Activated naive CD4-positive, alpha-beta T cell treated with anti-CD3 and anti-CD28 coated beads for 36 hours (primary cell): Measurements from ENCODE around the gene ICAM2. TPM values are rescaled to one million over a fixed set of nuclear protein-coding genes. Genes with fewer than 3 reads are reported as not detected.
A peak's percentile ranks its signal among the peaks of the same experiment; 100 is the strongest.

ENCODE experiments used
- CTCF ChIA-PET: fragments of 350-600 bp; sonication (Branson Sonifier 250); formaldehyde crosslinking; loops from one replicate; lab custom pipeline; 2021; ENCODE audit warnings: antibody characterized with exemption; lab: Charles Lee
- DNase-seq: peaks from one replicate; pipeline ENCODE4 v3.0.0-alpha.2; 2020
- H3K27ac Mint-ChIP-seq: one replicate; pipeline ENCODE4 v1.8.0; 2021; ENCODE audit warnings: mild to moderate bottlenecking, mixed read lengths
- H3K27me3 Mint-ChIP-seq: one replicate; pipeline ENCODE4 v1.8.0; 2021; ENCODE audit warnings: low read depth, mixed read lengths
- H3K36me3 Mint-ChIP-seq: one replicate; pipeline ENCODE4 v1.8.0; 2021; ENCODE audit warnings: low read depth, mixed read lengths
- H3K4me1 Mint-ChIP-seq: one replicate; pipeline ENCODE4 v1.8.0; 2021; ENCODE audit warnings: low read depth, mixed read lengths
- H3K4me3 Mint-ChIP-seq: one replicate; pipeline ENCODE4 v1.8.0; 2021; ENCODE audit warnings: mild to moderate bottlenecking, moderate library complexity, mixed read lengths
- H3K9me3 Mint-ChIP-seq: one replicate; pipeline ENCODE4 v1.8.0; 2021; ENCODE audit warnings: mixed read lengths
- intact Hi-C: fragments of 100-400 bp; cut with micrococcal nuclease; formaldehyde crosslinking; loops from one replicate; pipeline ENCODE4 v1.15.1; 2023
- total RNA-seq, 2 experiments: library from RNA; stranded (reverse); gene quantifications; one replicate each; pipeline ENCODE4 v1.2.3, GENCODE V29; 2021

ICAM2 gene
- total RNA-seq, 2 experiments from 2014 or later: 41.6 to 41.9 TPM

- Mint-ChIP-seq H3K4me1 (peaks cover 12% of the 10 kb centered on the region), H3K4me3 (no peak overlapping the region), H3K27me3 (no peaks in the 10 kb centered on the region), H3K36me3 (no peaks in the 10 kb centered on the region), H3K9me3 (no peaks in the 10 kb centered on the region), H3K27ac (no peak overlapping the region)
- intact Hi-C loops: no loop called here
- CTCF ChIA-PET: interaction anchor here (1.6 to 3.3 kb wide), 2 partner anchors 13 to 58 kb away, joined by 8 to 15 read pairs; partner anchors contain the start of gene GH1
- no peak for DNase-seq
Measured at GRCh38 chr17:63976702-63977101, 43.7 kb downstream of the ICAM2 start.

- H3K4me3 Mint-ChIP-seq: no peak overlapping the region
- peaks cover 12% of the 10 kb centered on the region for H3K4me1 Mint-ChIP-seq
- no peaks in the 10 kb centered on the region for H3K27me3 Mint-ChIP-seq
- H3K36me3 Mint-ChIP-seq: no peaks in the 10 kb centered on the region
- CTCF ChIA-PET: interaction anchor here (0.8 to 3.3 kb wide), 6 partner anchors 11 to 158 kb away, joined by 3 to 15 read pairs (median 6); partner anchors contain the start of gene GH1
- no peaks in the 10 kb centered on the region for H3K9me3 Mint-ChIP-seq
- no peak for DNase-seq
- no peak overlapping the region for H3K27ac Mint-ChIP-seq
- intact Hi-C loops: no loop called here
Measured at GRCh38 chr17:63975541-63976092, 44.8 kb downstream of the ICAM2 start.

- intact Hi-C loops: no loop called here
- Mint-ChIP-seq H3K4me3 (no peak overlapping the region), H3K36me3 (no peaks in the 10 kb centered on the region)
Measured at GRCh38 chr17:63974594-63975192, 45.7 kb downstream of the ICAM2 start.

GRCh38 chr17:63973930-63974593, 46.4 kb downstream of the ICAM2 start:
- H3K36me3 Mint-ChIP-seq: no peaks in the 10 kb centered on the region
- H3K4me3 Mint-ChIP-seq: no peak overlapping the region
- H3K27ac Mint-ChIP-seq: no peak overlapping the region
- CTCF ChIA-PET: interaction anchor here (0.5 to 3.3 kb wide), 3 partner anchors 27 to 195 kb away, joined by 3 to 15 read pairs (median 9); partner anchors contain the start of gene GH1
- intact Hi-C loops: no loop called here
- no peaks in the 10 kb centered on the region for H3K27me3 Mint-ChIP-seq
- H3K9me3 Mint-ChIP-seq: no peaks in the 10 kb centered on the region
- peaks cover 12% of the 10 kb centered on the region for H3K4me1 Mint-ChIP-seq
- DNase-seq: no peak

More at GRCh38 chr17:63974594-63975192, 45.7 kb downstream of the ICAM2 start:
- no peak for DNase-seq
- Mint-ChIP-seq H3K9me3 (no peaks in the 10 kb centered on the region), H3K4me1 (peaks cover 12% of the 10 kb centered on the region), H3K27me3 (no peaks in the 10 kb centered on the region), H3K27ac (no peak overlapping the region)
- CTCF ChIA-PET: interaction anchor here (1.6 to 3.3 kb wide), 3 partner anchors 15 to 56 kb away, joined by 8 to 15 read pairs (median 9); partner anchors contain the start of gene GH1

GRCh38 chr17:63973247-63973646, 47.2 kb downstream of the ICAM2 start:
- Mint-ChIP-seq H3K4me1 (peaks cover 13% of the 10 kb centered on the region), H3K4me3 (no peak overlapping the region), H3K36me3 (no peaks in the 10 kb centered on the region), H3K9me3 (no peaks in the 10 kb centered on the region), H3K27me3 (no peaks in the 10 kb centered on the region), H3K27ac (no peak overlapping the region)
- CTCF ChIA-PET: interaction anchor here (2.4 kb wide), 1 partner anchor 27 kb away, joined by 9 read pairs; no protein-coding TSS in a partner anchor
- intact Hi-C loops: no loop called here
- no peak for DNase-seq

- intact Hi-C loops: no loop called here
Measured at GRCh38 chr17:63972796-63973195, 47.6 kb downstream of the ICAM2 start, which contains the start of gene SCN4A. Gene SCN4A (minus strand): TSS chr17:63972918. CDS start chr17:63972841, 77 bp downstream.

GRCh38 chr17:63969278-63969677, 51.2 kb downstream of the ICAM2 start:
- CTCF ChIA-PET: interaction anchor here (1.8 kb wide), 1 partner anchor 23 kb away, joined by 12 read pairs; no protein-coding TSS in a partner anchor
- no peak overlapping the region for H3K27ac Mint-ChIP-seq
- no peaks in the 10 kb centered on the region for H3K36me3 Mint-ChIP-seq
- H3K4me1 Mint-ChIP-seq: peaks cover 14% of the 10 kb centered on the region
- H3K4me3 Mint-ChIP-seq: no peak overlapping the region
- H3K9me3 Mint-ChIP-seq: no peaks in the 10 kb centered on the region
- intact Hi-C loops: no loop called here
- H3K27me3 Mint-ChIP-seq: no peaks in the 10 kb centered on the region
- no peak for DNase-seq

More at GRCh38 chr17:63972796-63973195, 47.6 kb downstream of the ICAM2 start, which contains the start of gene SCN4A:
- Mint-ChIP-seq H3K27ac (no peak within 1 kb of the TSS), H3K36me3 (no peaks in the 10 kb centered on the region), H3K4me1 (peaks cover 13% of the 10 kb centered on the region), H3K4me3 (no peak within 1 kb of the TSS), H3K9me3 (no peaks in the 10 kb centered on the region), H3K27me3 (no peaks in the 10 kb centered on the region)
- no peak for DNase-seq
- CTCF ChIA-PET: no interaction called here

GRCh38 chr17:63967953-63968352, 52.5 kb downstream of the ICAM2 start:
- Mint-ChIP-seq H3K27me3 (no peaks in the 10 kb centered on the region), H3K4me1 (peaks cover 14% of the 10 kb centered on the region), H3K27ac (no peak overlapping the region), H3K4me3 (no peak overlapping the region), H3K36me3 (no peaks in the 10 kb centered on the region), H3K9me3 (no peaks in the 10 kb centered on the region)
- intact Hi-C loops: no loop called here
- CTCF ChIA-PET: interaction anchor here (1.5 to 1.8 kb wide), 2 partner anchors 21 to 61 kb away, joined by 5 to 12 read pairs; no protein-coding TSS in a partner anchor
- peak; percentile 28 for DNase-seq

GRCh38 chr17:63966646-63967264, 53.7 kb downstream of the ICAM2 start:
- DNase-seq: peak; percentile 64
- CTCF ChIA-PET: interaction anchor here (0.6 kb wide), 1 partner anchor 63 kb away, joined by 3 read pairs; no protein-coding TSS in a partner anchor
- Mint-ChIP-seq H3K4me1 (peaks cover 14% of the 10 kb centered on the region), H3K27me3 (no peaks in the 10 kb centered on the region), H3K9me3 (no peaks in the 10 kb centered on the region), H3K4me3 (no peak overlapping the region), H3K36me3 (no peaks in the 10 kb centered on the region), H3K27ac (no peak overlapping the region)
- intact Hi-C loops: no loop called here

- CTCF ChIA-PET: interaction anchor here (0.6 to 8.2 kb wide), 2 partner anchors 16 to 55 kb away, joined by 4 to 39 read pairs; no protein-coding TSS in a partner anchor
- no peaks in the 10 kb centered on the region for H3K27me3 Mint-ChIP-seq
- intact Hi-C loops: no loop called here
- no peak overlapping the region for H3K27ac Mint-ChIP-seq
- H3K4me1 Mint-ChIP-seq: peaks cover 13% of the 10 kb centered on the region
- DNase-seq: no peak
- no peaks in the 10 kb centered on the region for H3K9me3 Mint-ChIP-seq
- no peaks in the 10 kb centered on the region for H3K36me3 Mint-ChIP-seq
- H3K4me3 Mint-ChIP-seq: no peak overlapping the region
Measured at GRCh38 chr17:63963123-63963522, 57.3 kb downstream of the ICAM2 start.

GRCh38 chr17:63962298-63962744, 58.1 kb downstream of the ICAM2 start:
- Mint-ChIP-seq H3K4me1 (peaks cover 11% of the 10 kb centered on the region), H3K36me3 (no peaks in the 10 kb centered on the region), H3K27me3 (no peaks in the 10 kb centered on the region), H3K4me3 (no peak overlapping the region), H3K9me3 (no peaks in the 10 kb centered on the region), H3K27ac (no peak overlapping the region)
- intact Hi-C loops: no loop called here
- CTCF ChIA-PET: interaction anchor here (8.2 kb wide), 1 partner anchor 16 kb away, joined by 39 read pairs; no protein-coding TSS in a partner anchor
- DNase-seq: no peak
